Natural killer cell (primary cell): ENCODE results near the gene MAPKAP1. TPM values are rescaled to one million over a fixed set of nuclear protein-coding genes. Genes with fewer than 3 reads are reported as not detected.

Experiments used
- ATAC-seq, 3 donors: fragments of 150-1000 bp in 2 of 3; fragments of 200-7000 bp in 1 of 3; cut with Tn5 transposase; 1 replicate in 1 of 3; 2 replicates in 2 of 3; pipeline ENCODE4 v1.10.0; 2021; ENCODE audit warnings: mild to moderate bottlenecking in 2 of 3, moderate library complexity in 2 of 3
- DNase-seq, 2 donors: peaks; one replicate each; pipeline versions ENCODE4 v3.0.0 to v3.0.0-alpha.2; 2013 to 2021; ENCODE audit warnings: mixed read lengths in 1 of 2
- H3K27ac ChIP-seq: one replicate; pipeline ENCODE4 v1.5.1; 2013; ENCODE audit warnings: mild to moderate bottlenecking, low read length
- H3K27me3 ChIP-seq: one replicate; pipeline ENCODE4 v1.6.1; 2013; ENCODE audit warnings: low read length; ENCODE audit not compliant: control insufficient read depth, insufficient read depth
- H3K36me3 ChIP-seq: one replicate; pipeline ENCODE4 v1.6.1; 2013; ENCODE audit warnings: low read length; ENCODE audit not compliant: control insufficient read depth, insufficient read depth
- H3K4me1 ChIP-seq: one replicate; pipeline ENCODE4 v1.6.1; 2013; ENCODE audit warnings: low read length; ENCODE audit not compliant: control insufficient read depth, insufficient read depth
- H3K4me3 ChIP-seq: one replicate; pipeline ENCODE4 v1.5.1; 2013; ENCODE audit warnings: low read length
- H3K9me3 ChIP-seq: one replicate; pipeline ENCODE4 v1.6.1; 2013; ENCODE audit warnings: low read length; ENCODE audit not compliant: control insufficient read depth, insufficient read depth
- H3K27ac Mint-ChIP-seq, 2 donors: one replicate each; pipeline ENCODE4 v1.8.0; 2022; ENCODE audit warnings: mild to moderate bottlenecking in 2 of 2, mixed read lengths in 2 of 2, moderate library complexity in 1 of 2
- H3K27me3 Mint-ChIP-seq, 2 donors: one replicate each; pipeline ENCODE4 v1.8.0; 2022; ENCODE audit warnings: low read depth in 2 of 2, mixed read lengths in 2 of 2
- H3K36me3 Mint-ChIP-seq: one replicate; pipeline ENCODE4 v1.8.0; 2022; ENCODE audit warnings: mixed read lengths
- H3K4me1 Mint-ChIP-seq, 2 donors: one replicate each; pipeline ENCODE4 v1.8.0; 2022; ENCODE audit warnings: mixed read lengths in 2 of 2
- H3K4me3 Mint-ChIP-seq: one replicate; pipeline ENCODE4 v1.8.0; 2022; ENCODE audit warnings: mild to moderate bottlenecking, moderate library complexity, mixed read lengths
- H3K9me3 Mint-ChIP-seq, 2 donors: one replicate each; pipeline ENCODE4 v1.8.0; 2022; ENCODE audit warnings: mixed read lengths in 2 of 2
- WGBS: methylation state at CpG from one replicate; pipeline ENCODE4 v1.1.7; 2013; ENCODE audit warnings: missing lambda C conversion rate; ENCODE audit not compliant: insufficient coverage; 5-methylcytosine and 5-hydroxymethylcytosine counted together
- intact Hi-C: fragments of 100-400 bp; cut with micrococcal nuclease; formaldehyde crosslinking; loops from one replicate; pipeline ENCODE4 v1.14.2; 2022
- total RNA-seq, 4 donors: library from RNA; stranded (reverse); fragments of 120-200 nt in 1 of 4; gene quantifications; one replicate each; pipeline versions ENCODE4 v1.2.3 to v1.2.4, GENCODE V29; 2013 to 2022
- TF ChIP-seq, protein P1 (sequence below): fragments of 200-600 bp; IDR thresholded peaks from one replicate; pipeline ENCODE4 v1.8.0; 2022; ENCODE audit warnings: antibody characterized with exemption

MAPKAP1 gene
- total RNA-seq, 3 donors from 2014 or later (not counting 1 experiment from before 2014, with no cell fraction given) = 51.1 to 73.0 (median 58.8) TPM

DNA sequence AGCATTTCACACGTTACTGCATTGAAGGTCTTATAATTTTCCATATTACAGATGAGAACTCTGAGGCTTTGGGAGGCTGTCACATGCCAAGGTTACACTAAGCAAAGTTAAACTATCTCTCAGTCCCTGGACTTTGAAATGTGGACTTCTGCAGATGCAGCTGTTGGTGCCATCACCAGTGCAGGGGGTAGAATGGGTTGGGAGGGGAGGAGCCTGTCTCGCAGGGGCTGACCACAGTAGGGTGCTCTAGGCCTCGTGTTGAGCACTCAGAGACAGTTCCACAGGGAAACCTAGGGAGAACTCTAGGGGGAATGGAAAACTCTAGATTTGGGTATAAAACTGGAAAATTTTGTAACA lies 220.9 kb downstream of the MAPKAP1 start:
- Mint-ChIP-seq H3K4me1 (peaks cover 8 to 12% of the 10 kb centered on the region in 2 donors), H3K9me3 (no peaks in the 10 kb centered on the region), H3K36me3 (no peaks in the 10 kb centered on the region), H3K27me3 (no peaks in the 10 kb centered on the region), H3K27ac (no peak overlapping the region), H3K4me3 (no peak overlapping the region)
- Histone ChIP-seq H3K27me3 (no peaks in the 10 kb centered on the region), H3K36me3 (peaks cover 6% of the 10 kb centered on the region), H3K4me3 (no peak overlapping the region), H3K4me1 (no peaks in the 10 kb centered on the region), H3K27ac (no peak overlapping the region), H3K9me3 (no peaks in the 10 kb centered on the region)
- DNase-seq = no peak
- TF ChIP-seq, protein P1, sequence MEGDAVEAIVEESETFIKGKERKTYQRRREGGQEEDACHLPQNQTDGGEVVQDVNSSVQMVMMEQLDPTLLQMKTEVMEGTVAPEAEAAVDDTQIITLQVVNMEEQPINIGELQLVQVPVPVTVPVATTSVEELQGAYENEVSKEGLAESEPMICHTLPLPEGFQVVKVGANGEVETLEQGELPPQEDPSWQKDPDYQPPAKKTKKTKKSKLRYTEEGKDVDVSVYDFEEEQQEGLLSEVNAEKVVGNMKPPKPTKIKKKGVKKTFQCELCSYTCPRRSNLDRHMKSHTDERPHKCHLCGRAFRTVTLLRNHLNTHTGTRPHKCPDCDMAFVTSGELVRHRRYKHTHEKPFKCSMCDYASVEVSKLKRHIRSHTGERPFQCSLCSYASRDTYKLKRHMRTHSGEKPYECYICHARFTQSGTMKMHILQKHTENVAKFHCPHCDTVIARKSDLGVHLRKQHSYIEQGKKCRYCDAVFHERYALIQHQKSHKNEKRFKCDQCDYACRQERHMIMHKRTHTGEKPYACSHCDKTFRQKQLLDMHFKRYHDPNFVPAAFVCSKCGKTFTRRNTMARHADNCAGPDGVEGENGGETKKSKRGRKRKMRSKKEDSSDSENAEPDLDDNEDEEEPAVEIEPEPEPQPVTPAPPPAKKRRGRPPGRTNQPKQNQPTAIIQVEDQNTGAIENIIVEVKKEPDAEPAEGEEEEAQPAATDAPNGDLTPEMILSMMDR = no peak
- no peak for ATAC-seq
- intact Hi-C loops = no loop called here
- WGBS = 77% methylated on average over 3 of the region's 3 CpGs

DNA sequence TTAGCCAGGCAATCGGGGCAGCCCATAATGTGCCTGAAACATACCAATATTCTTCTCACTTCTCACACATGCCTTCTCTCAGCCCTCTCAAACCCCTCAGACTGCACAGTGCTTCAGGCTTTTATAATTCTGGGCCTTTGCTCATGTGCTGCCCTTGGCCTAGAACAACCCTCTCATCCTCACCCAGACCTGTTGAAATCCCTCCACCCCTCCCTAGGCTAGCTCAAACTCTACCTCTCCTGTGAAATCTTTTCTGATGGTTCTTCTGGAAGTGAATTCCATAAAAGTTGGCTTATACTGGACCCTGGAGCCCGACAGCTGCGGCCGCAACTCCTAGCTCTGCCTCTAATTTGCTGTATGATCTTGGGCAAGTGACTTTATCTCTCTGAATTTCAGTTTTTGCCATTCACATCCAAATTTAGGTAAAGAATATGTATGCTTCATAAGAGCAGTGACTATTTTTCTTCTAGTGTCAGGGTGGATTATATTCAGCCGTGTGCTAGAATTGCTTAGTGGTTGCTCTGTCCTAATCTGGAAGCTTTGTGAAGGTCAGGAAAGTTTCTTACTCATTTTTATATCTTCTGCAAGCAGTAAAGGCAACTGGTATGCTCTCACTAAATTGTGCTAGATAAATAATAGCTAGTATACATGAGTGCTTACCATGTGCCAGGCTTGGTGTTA lies 221.4 kb downstream of the MAPKAP1 start:
- no peaks in the 10 kb centered on the region for H3K36me3 Mint-ChIP-seq
- H3K27ac Mint-ChIP-seq = no peak overlapping the region
- H3K4me1 Mint-ChIP-seq = peaks cover 8 to 12% of the 10 kb centered on the region in 2 donors
- Histone ChIP-seq H3K27me3 (no peaks in the 10 kb centered on the region), H3K36me3 (peaks cover 6% of the 10 kb centered on the region), H3K4me1 (no peaks in the 10 kb centered on the region), H3K9me3 (no peaks in the 10 kb centered on the region), H3K4me3 (no peak overlapping the region), H3K27ac (no peak overlapping the region)
- intact Hi-C loops = no loop called here
- no peak for ATAC-seq
- TF ChIP-seq, protein P1 = no peak
- H3K9me3 Mint-ChIP-seq = no peaks in the 10 kb centered on the region
- H3K4me3 Mint-ChIP-seq = no peak overlapping the region
- WGBS = 95% methylated on average over 5 of the region's 5 CpGs
- DNase-seq = no peak
- H3K27me3 Mint-ChIP-seq = no peaks in the 10 kb centered on the region

DNA sequence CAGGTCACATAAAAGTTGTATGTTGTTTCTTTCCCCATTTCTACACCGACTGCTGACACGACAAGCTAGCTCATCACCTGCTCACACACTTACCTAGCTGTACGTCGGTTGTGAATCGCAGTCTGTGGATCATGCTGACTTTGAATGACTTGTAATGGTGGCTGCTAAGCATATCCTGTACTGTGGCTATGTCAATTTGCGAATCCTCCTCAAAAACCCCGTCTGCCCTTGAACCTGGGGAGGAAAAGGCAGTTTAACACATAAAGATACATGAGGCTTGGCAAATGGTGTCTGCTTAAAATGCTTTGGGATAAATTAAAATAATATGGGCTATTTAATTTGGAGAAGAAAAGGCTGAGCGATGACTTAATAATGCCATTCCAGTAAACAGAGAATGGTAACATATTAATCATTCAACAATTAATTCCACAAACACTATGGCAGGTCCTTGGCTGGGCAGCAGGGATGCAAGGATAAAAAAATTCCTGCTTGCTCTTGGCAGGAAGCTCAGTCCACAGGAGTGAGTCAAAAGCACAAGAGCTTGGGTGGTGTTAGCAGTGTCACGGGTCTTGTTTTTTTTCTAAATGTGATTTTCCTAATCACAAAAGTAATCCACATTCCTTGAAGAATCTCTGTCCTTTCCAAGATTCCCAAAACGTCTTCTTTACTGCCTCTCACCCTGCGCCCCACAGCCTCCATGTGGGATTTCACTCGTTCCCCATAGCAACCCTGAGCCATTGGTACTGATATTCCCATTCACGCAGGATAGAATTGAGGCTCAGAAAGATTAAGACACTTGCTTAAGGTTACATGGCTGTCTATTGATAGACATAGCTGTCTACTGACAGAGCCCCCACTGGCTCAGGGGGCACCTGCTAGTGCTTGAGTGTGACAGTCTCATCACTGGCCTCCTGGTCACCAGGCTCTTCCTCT lies 222.4 kb downstream of the MAPKAP1 start:
- DNase-seq (no peak), ATAC-seq (no peak)
- Histone ChIP-seq H3K9me3 (no peaks in the 10 kb centered on the region), H3K36me3 (peaks cover 13% of the 10 kb centered on the region), H3K27ac (no peak overlapping the region), H3K4me3 (no peak overlapping the region), H3K27me3 (no peaks in the 10 kb centered on the region), H3K4me1 (no peaks in the 10 kb centered on the region)
- Mint-ChIP-seq H3K27ac (no peak overlapping the region), H3K9me3 (no peaks in the 10 kb centered on the region), H3K36me3 (no peaks in the 10 kb centered on the region), H3K4me3 (no peak overlapping the region), H3K4me1 (peaks cover 8 to 11% of the 10 kb centered on the region in 2 donors), H3K27me3 (no peaks in the 10 kb centered on the region)
- 98% methylated on average over 12 of the region's 13 CpGs for WGBS
- TF ChIP-seq, protein P1 = no peak
- intact Hi-C loops = no loop called here
